Retinal pigment epithelial cell (primary cell): ENCODE results near the gene LRRC53.

ENCODE experiments used
- DNase-seq: peaks from one replicate; pipeline ENCODE4 v3.0.0-alpha.2; 2010; ENCODE audit warnings: low read depth
- H3K4me3 ChIP-seq: 2 replicates; pipeline ENCODE4 v1.5.1; 2011; ENCODE audit warnings: mild to moderate bottlenecking, low read length, control low read depth, moderate library complexity
- TF ChIP-seq, protein P1 (sequence below): conservative IDR thresholded peaks from 2 replicates; pipeline ENCODE4 v1.5.1; 2011; ENCODE audit warnings: low read depth, low read length, control low read depth, inconsistent platforms

The LRRC53 gene

GRCh38 chr1:74427681-74428080 lies 84.7 kb downstream of the LRRC53 start:
- TF ChIP-seq, protein P1, sequence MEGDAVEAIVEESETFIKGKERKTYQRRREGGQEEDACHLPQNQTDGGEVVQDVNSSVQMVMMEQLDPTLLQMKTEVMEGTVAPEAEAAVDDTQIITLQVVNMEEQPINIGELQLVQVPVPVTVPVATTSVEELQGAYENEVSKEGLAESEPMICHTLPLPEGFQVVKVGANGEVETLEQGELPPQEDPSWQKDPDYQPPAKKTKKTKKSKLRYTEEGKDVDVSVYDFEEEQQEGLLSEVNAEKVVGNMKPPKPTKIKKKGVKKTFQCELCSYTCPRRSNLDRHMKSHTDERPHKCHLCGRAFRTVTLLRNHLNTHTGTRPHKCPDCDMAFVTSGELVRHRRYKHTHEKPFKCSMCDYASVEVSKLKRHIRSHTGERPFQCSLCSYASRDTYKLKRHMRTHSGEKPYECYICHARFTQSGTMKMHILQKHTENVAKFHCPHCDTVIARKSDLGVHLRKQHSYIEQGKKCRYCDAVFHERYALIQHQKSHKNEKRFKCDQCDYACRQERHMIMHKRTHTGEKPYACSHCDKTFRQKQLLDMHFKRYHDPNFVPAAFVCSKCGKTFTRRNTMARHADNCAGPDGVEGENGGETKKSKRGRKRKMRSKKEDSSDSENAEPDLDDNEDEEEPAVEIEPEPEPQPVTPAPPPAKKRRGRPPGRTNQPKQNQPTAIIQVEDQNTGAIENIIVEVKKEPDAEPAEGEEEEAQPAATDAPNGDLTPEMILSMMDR, result no peak
- peak; percentile 60 for DNase-seq
- H3K4me3 ChIP-seq, result no peak overlapping the region

- no peak overlapping the region for H3K4me3 ChIP-seq
- TF ChIP-seq, protein P1, result no peak
- no peak for DNase-seq
Measured at GRCh38 chr1:74426208-74426937, 86.0 kb downstream of the LRRC53 start.

- TF ChIP-seq, protein P1, result no peak
- no peak overlapping the region for H3K4me3 ChIP-seq
- DNase-seq, result no peak
Measured at GRCh38 chr1:74425676-74426075, 86.7 kb downstream of the LRRC53 start.

DNA sequence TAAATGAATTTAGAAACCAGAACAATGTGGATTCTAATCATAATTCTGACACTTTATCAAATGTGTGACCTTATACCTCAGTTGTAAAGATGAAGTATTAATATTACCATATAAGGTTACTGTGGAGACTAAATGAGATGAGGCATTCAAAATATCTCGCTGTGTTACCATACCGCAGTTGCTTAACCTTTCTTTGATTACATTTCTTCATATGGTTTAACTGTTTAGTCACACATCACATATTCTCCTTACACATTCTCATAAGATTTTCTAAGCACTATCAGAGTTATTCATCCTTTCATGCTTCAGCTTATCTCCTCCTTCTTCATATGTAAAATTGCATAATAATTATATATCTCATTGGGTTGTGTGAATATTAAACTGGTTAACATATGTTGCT lies 88.9 kb downstream of the LRRC53 start:
- no peak overlapping the region for H3K4me3 ChIP-seq
- TF ChIP-seq, protein P1, result no peak
- no peak for DNase-seq

DNA sequence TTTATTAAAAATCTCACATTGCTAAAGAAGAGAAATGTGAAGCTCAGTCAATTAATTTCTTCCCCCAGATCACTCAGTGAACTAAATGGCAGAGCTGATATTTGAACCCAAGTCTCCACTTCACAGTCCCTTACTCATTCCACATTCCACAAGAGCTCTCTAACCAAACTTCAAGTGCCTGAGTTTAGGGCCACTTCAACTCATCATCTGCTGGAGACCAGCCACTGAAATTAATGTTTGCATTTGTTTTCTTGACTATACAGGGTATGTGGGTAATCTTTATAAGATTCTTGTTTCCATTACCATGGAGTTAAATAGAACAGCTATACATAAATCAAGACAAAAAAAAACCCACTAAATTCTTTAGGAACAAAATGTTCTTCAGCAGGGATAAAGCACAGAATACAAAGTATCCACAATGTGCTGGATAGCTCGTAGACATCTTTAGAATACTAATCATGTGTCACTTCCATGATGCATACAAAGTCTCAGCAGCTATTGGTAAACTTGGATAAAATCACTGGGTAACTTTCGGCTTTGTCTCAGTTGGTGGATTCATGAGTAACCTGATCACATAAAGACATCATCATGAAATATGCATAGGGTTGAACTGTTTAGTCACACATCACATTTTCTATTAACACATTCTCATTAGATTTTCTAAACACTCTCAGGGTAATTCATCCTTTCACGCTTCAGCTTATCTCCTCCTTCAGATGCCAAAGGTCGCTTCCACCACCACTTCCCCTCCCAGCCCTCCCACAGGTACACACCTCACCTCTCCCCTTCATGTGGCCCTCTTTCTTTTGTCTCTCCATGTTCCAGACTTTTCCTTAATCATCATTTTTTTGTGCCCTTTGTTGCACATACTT lies 89.8 kb downstream of the LRRC53 start:
- TF ChIP-seq, protein P1, result no peak
- no peak overlapping the region for H3K4me3 ChIP-seq
- no peak for DNase-seq

DNA sequence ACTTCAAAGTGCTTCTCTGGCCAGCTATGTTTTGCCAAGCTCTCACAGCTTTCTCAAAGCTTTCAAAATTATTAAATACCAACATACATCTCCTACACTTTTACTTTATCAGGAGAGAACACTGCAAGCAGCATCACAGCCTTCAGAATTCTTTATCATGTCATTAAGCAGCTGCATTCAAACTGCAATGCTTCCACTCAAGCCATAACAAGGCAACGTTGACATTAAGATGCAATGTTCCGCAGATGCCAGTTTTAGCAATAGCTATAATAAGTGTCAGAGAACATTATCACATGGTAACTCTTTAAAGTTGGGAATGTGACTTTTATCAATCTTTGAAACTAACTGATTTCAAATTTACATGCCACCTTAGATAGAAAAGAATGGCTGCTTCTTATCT lies 91.9 kb downstream of the LRRC53 start:
- TF ChIP-seq, protein P1, result no peak
- DNase-seq, result no peak
- H3K4me3 ChIP-seq, result no peak overlapping the region
